CD14-positive monocyte (primary cell): ENCODE results near the gene CYB561A3. TPM values are rescaled to one million over a fixed set of nuclear protein-coding genes. Genes with fewer than 3 reads are reported as not detected.

ENCODE experiments used
- DNase-seq, 3 donors: peaks; one replicate each; pipeline ENCODE4 v3.0.0-alpha.2; 2011 to 2022
- H2AFZ ChIP-seq: 2 replicates; pipeline ENCODE4 v1.6.0; 2012; ENCODE audit warnings: mild to moderate bottlenecking, low read depth, low read length, inconsistent platforms; ENCODE audit not compliant: insufficient read depth, poor library complexity, severe bottlenecking
- H3K27ac ChIP-seq, 2 donors: 1 replicate in 1 of 2; 2 replicates in 1 of 2; pipeline ENCODE4 v1.5.1; 2012 to 2013; ENCODE audit warnings: low read length in 2 of 2, control low read depth in 1 of 2, inconsistent platforms in 1 of 2, low read depth in 1 of 2, mild to moderate bottlenecking in 1 of 2
- H3K27me3 ChIP-seq, 2 donors: one replicate each; pipeline versions ENCODE4 v1.6.0 to v1.6.1; 2011 to 2013; ENCODE audit warnings: low read length in 2 of 2; ENCODE audit not compliant: control insufficient read depth in 2 of 2, insufficient read depth in 2 of 2
- H3K36me3 ChIP-seq, 2 donors: replicated peaks in 1 of 2; 1 replicate in 1 of 2; 2 replicates in 1 of 2; pipeline versions ENCODE4 v1.5.1 to v1.6.1; 2012 to 2013; ENCODE audit warnings: low read length in 2 of 2, control low read depth in 1 of 2, inconsistent platforms in 1 of 2, mild to moderate bottlenecking in 1 of 2; ENCODE audit not compliant: insufficient read depth in 2 of 2, control insufficient read depth in 1 of 2
- H3K4me1 ChIP-seq, 2 donors: 1 replicate in 1 of 2; 2 replicates in 1 of 2; pipeline versions ENCODE4 v1.5.1 to v1.6.1; 2012 to 2013; ENCODE audit warnings: low read length in 2 of 2, control low read depth in 1 of 2, inconsistent platforms in 1 of 2, mild to moderate bottlenecking in 1 of 2, moderate library complexity in 1 of 2; ENCODE audit not compliant: insufficient read depth in 2 of 2, control insufficient read depth in 1 of 2
- H3K4me2 ChIP-seq: replicated peaks from 2 replicates; pipeline ENCODE3; 2012; ENCODE audit warnings: low read length, moderate library complexity, mild to moderate bottlenecking; ENCODE audit not compliant: poor library complexity, severe bottlenecking; ENCODE audit errors: extremely low read depth
- H3K4me3 ChIP-seq, 3 experiments: fragments of 200-600 bp in 1 of 3; sonication (generic) in 1 of 3; replicated peaks in 1 of 3; 1 replicate in 2 of 3; 2 replicates in 1 of 3; pipeline ENCODE4 v1.5.1; 2011 to 2013; ENCODE audit warnings: low read length in 3 of 3, mild to moderate bottlenecking in 3 of 3, control low read depth in 2 of 3, low read depth in 2 of 3, inconsistent platforms in 1 of 3, moderate library complexity in 1 of 3
- H3K79me2 ChIP-seq: 2 replicates; pipeline ENCODE4 v1.6.0; 2012; ENCODE audit warnings: mild to moderate bottlenecking, control low read depth, inconsistent platforms, low read length, moderate library complexity; ENCODE audit not compliant: insufficient read depth
- H3K9ac ChIP-seq: 2 replicates; pipeline ENCODE4 v1.6.0; 2017; ENCODE audit warnings: low read length, mild to moderate bottlenecking; ENCODE audit not compliant: insufficient read depth, poor library complexity, severe bottlenecking
- H3K9me3 ChIP-seq, 2 donors: replicated peaks in 1 of 2; 1 replicate in 1 of 2; 2 replicates in 1 of 2; pipeline versions ENCODE4 v1.5.1 to v1.6.1; 2012 to 2013; ENCODE audit warnings: low read length in 2 of 2, control low read depth in 1 of 2; ENCODE audit not compliant: control insufficient read depth in 1 of 2, insufficient read depth in 1 of 2
- H4K20me1 ChIP-seq: 2 replicates; pipeline ENCODE4 v1.6.0; 2012; ENCODE audit warnings: mild to moderate bottlenecking, low read length, control low read depth, moderate library complexity; ENCODE audit not compliant: insufficient read depth
- H3K27ac Mint-ChIP-seq, 7 donors: one replicate each; pipeline ENCODE4 v1.8.0; 2020; ENCODE audit warnings: mild to moderate bottlenecking in 7 of 7, mixed read lengths in 7 of 7, moderate library complexity in 6 of 7, inconsistent platforms in 2 of 7
- H3K27me3 Mint-ChIP-seq, 3 donors: one replicate each; pipeline ENCODE4 v1.8.0; 2021 to 2022; ENCODE audit warnings: low read depth in 3 of 3, mild to moderate bottlenecking in 3 of 3, mixed read lengths in 3 of 3, moderate library complexity in 3 of 3, inconsistent platforms in 1 of 3
- H3K36me3 Mint-ChIP-seq, 2 donors: one replicate each; pipeline ENCODE4 v1.8.0; 2020; ENCODE audit warnings: mixed read lengths in 2 of 2, inconsistent platforms in 1 of 2, mild to moderate bottlenecking in 1 of 2
- H3K4me1 Mint-ChIP-seq: one replicate; pipeline ENCODE4 v1.8.0; 2020; ENCODE audit warnings: mild to moderate bottlenecking, mixed read lengths
- H3K4me3 Mint-ChIP-seq, 2 donors: one replicate each; pipeline ENCODE4 v1.8.0; 2020; ENCODE audit warnings: mild to moderate bottlenecking in 2 of 2, mixed read lengths in 2 of 2, moderate library complexity in 1 of 2
- H3K9me3 Mint-ChIP-seq, 7 donors: one replicate each; pipeline ENCODE4 v1.8.0; 2020 to 2022; ENCODE audit warnings: mixed read lengths in 7 of 7, mild to moderate bottlenecking in 6 of 7, moderate library complexity in 6 of 7, inconsistent platforms in 2 of 7
- CTCF ChIP-seq: fragments of 200-600 bp; IDR thresholded peaks from one replicate; pipeline ENCODE4 v1.8.0; 2022; ENCODE audit warnings: antibody characterized with exemption, mild to moderate bottlenecking
- WGBS: methylation state at CpG from one replicate; pipeline ENCODE4 v1.1.5; 2013; ENCODE audit warnings: missing lambda C conversion rate; ENCODE audit not compliant: insufficient coverage; 5-methylcytosine and 5-hydroxymethylcytosine counted together
- intact Hi-C, 2 donors: fragments of 100-400 bp; cut with micrococcal nuclease; formaldehyde crosslinking; loops; one replicate each; pipeline versions ENCODE4 v1.15.0 to v1.15.1; 2023
- polyA plus RNA-seq, 3 donors: library from polyadenylated mRNA; depleted of rRNA in 1 of 3; unstranded in 2 of 3; stranded (reverse) in 1 of 3; fragments of 300-500 nt in 2 of 3; fragments of >200 nt in 1 of 3; fragmentation: Illumina TruSeq in 2 of 3; gene quantifications; 1 replicate in 2 of 3; 2 replicates in 1 of 3; pipeline ENCODE4 v1.2.3, GENCODE V29; 2012 to 2021

The CYB561A3 gene
- polyA plus RNA-seq, 3 donors, result 79.7 to 112 (median 112) TPM

- Histone ChIP-seq H3K79me2 (no peaks in the 10 kb centered on the region), H3K27ac (peak overlapping the region in 1 of 2 donors; percentile 26), H3K9ac (no peak overlapping the region), H3K4me3 (no peak overlapping the region), H3K4me2 (no peak overlapping the region), H3K9me3 (no peaks in the 10 kb centered on the region), H3K27me3 (no peaks in the 10 kb centered on the region), H4K20me1 (no peaks in the 10 kb centered on the region), H3K36me3 (peaks cover 51 to 61% of the 10 kb centered on the region in 2 donors), H2AFZ (no peak overlapping the region), H3K4me1 (peaks cover 23 to 29% of the 10 kb centered on the region in 2 donors)
- DNase-seq, result no peak
- Mint-ChIP-seq H3K27ac (peak overlapping the region in 5 of 7 donors; percentile 64 to 99 (median 95)), H3K4me3 (no peak overlapping the region), H3K4me1 (peaks cover 41% of the 10 kb centered on the region), H3K9me3 (no peaks in the 10 kb centered on the region), H3K27me3 (peaks cover 0 to 1% (median 0%) of the 10 kb centered on the region in 3 donors), H3K36me3 (peaks cover 71 to 85% of the 10 kb centered on the region in 2 donors)
- intact Hi-C loops, result loop anchor here in 1 of 2 donors (5.0 kb wide), 1 partner anchor 188 kb away; the partner anchor contains the start of gene VPS37C
- 94% methylated on average over 8 of the region's 10 CpGs for WGBS
- no peak for TF ChIP-seq CTCF
Measured at GRCh38 chr11:61349916-61350315, 11.8 kb downstream of the CYB561A3 start.

- Histone ChIP-seq H3K79me2 (no peaks in the 10 kb centered on the region), H3K9me3 (no peaks in the 10 kb centered on the region), H3K4me1 (peaks cover 23 to 29% of the 10 kb centered on the region in 2 donors), H2AFZ (no peak overlapping the region), H3K36me3 (peaks cover 51 to 64% of the 10 kb centered on the region in 2 donors), H3K4me2 (no peak overlapping the region), H3K9ac (no peak overlapping the region), H3K27ac (peak overlapping the region; percentile 83 to 93), H3K4me3 (no peak overlapping the region), H4K20me1 (no peaks in the 10 kb centered on the region), H3K27me3 (no peaks in the 10 kb centered on the region)
- H3K27ac Mint-ChIP-seq, result peak overlapping the region; percentile 60 to 99 (median 98)
- H3K27me3 Mint-ChIP-seq, result peaks cover 0 to 1% (median 0%) of the 10 kb centered on the region in 3 donors
- H3K4me1 Mint-ChIP-seq, result peaks cover 41% of the 10 kb centered on the region
- H3K36me3 Mint-ChIP-seq, result peaks cover 75 to 85% of the 10 kb centered on the region in 2 donors
- TF ChIP-seq CTCF, result no peak
- intact Hi-C loops, result loop anchor here in 1 of 2 donors (5.0 kb wide), 1 partner anchor 187 kb away; the partner anchor contains the start of gene VPS37C
- 89% methylated on average over 8 of the region's 12 CpGs for WGBS
- H3K4me3 Mint-ChIP-seq, result no peak overlapping the region
- peak in 2 of 3 donors; percentile 17 to 66 for DNase-seq
- H3K9me3 Mint-ChIP-seq, result no peaks in the 10 kb centered on the region
Measured at GRCh38 chr11:61349189-61349751, 12.4 kb downstream of the CYB561A3 start.
